Upper lobe of left lung (tissue), 6 donors: ENCODE measurements around the gene COL15A1. TPM values are rescaled to one million over a fixed set of nuclear protein-coding genes. Genes with fewer than 3 reads are reported as not detected.

Source experiments
- ATAC-seq, 2 donors: fragments of 200-7000 bp; cut with Tn5 transposase; one replicate each; pipeline ENCODE4 v1.9.1; 2022; ENCODE audit warnings: mild to moderate bottlenecking in 2 of 2, moderate library complexity in 2 of 2; ENCODE audit not compliant: low FRiP score in 2 of 2
- DNase-seq, 2 donors: peaks; one replicate each; pipeline ENCODE4 v3.0.0-alpha.2; 2019 to 2020
- H3K27ac ChIP-seq, 4 donors: fragments of 200-600 bp; sonication (generic); one replicate each; pipeline ENCODE4 v1.5.1; 2016 to 2019
- H3K27me3 ChIP-seq, 4 donors: fragments of 200-600 bp; sonication (generic); one replicate each; pipeline ENCODE4 v1.5.1; 2017 to 2019
- H3K36me3 ChIP-seq, 4 donors: fragments of 200-600 bp; sonication (generic); one replicate each; pipeline ENCODE4 v1.5.1; 2016 to 2019
- H3K4me1 ChIP-seq, 4 donors: fragments of 200-600 bp; sonication (generic); one replicate each; pipeline ENCODE4 v1.5.1; 2018 to 2019
- H3K4me3 ChIP-seq, 4 donors: fragments of 200-600 bp; sonication (generic); one replicate each; pipeline ENCODE4 v1.5.1; 2017 to 2019; ENCODE audit warnings: mild to moderate bottlenecking in 2 of 4, moderate library complexity in 1 of 4
- H3K9me3 ChIP-seq, 4 donors: fragments of 200-600 bp; sonication (generic); one replicate each; pipeline ENCODE4 v1.5.1; 2018 to 2019
- EP300 ChIP-seq, 4 donors: sonication (generic); formaldehyde crosslinking; IDR thresholded peaks; one replicate each; pipeline ENCODE4 v1.5.1; 2017; ENCODE audit warnings: antibody characterized with exemption in 4 of 4, control low read depth in 2 of 4
- POLR2A ChIP-seq, 4 donors: fragments of 450-650 bp; IDR thresholded peaks; one replicate each; pipeline ENCODE4 v1.5.1; 2016 to 2017; ENCODE audit warnings: antibody characterized with exemption in 4 of 4, mild to moderate bottlenecking in 2 of 4
- POLR2AphosphoS5 ChIP-seq, 2 donors: sonication (generic); formaldehyde crosslinking; IDR thresholded peaks; one replicate each; pipeline ENCODE4 v1.5.1; 2017; ENCODE audit warnings: antibody characterized with exemption in 2 of 2
- WGBS, 2 donors: methylation state at CpG; one replicate each; pipeline ENCODE4 v1.1.5; 2017 to 2018; 5-methylcytosine and 5-hydroxymethylcytosine counted together
- total RNA-seq, 6 donors: library from RNA; depleted of rRNA in 4 of 6; stranded (reverse); fragments of >200 nt in 4 of 6; gene quantifications; one replicate each; pipeline versions ENCODE4 v1.1.0 to v1.2.1, GENCODE V29; 2016 to 2021
- TF ChIP-seq, protein P1 (sequence below), 6 experiments: fragments of 450-650 bp in 4 of 6; fragments of 200-600 bp in 2 of 6; sonication (generic) in 2 of 6; IDR thresholded peaks; one replicate each; pipeline ENCODE4 v1.5.1; 2016 to 2019; ENCODE audit warnings: antibody characterized with exemption in 6 of 6
- donor health status: DM: no; HTN: no; CAD: no; lungs with moderate emphysema.
- donor health status: DM: no; HTN: yes; CAD: no; lungs with severe emphysema.

COL15A1 gene
- total RNA-seq, 6 donors from 2014 or later, result 1.0 to 17.9 (median 2.7) TPM

DNA sequence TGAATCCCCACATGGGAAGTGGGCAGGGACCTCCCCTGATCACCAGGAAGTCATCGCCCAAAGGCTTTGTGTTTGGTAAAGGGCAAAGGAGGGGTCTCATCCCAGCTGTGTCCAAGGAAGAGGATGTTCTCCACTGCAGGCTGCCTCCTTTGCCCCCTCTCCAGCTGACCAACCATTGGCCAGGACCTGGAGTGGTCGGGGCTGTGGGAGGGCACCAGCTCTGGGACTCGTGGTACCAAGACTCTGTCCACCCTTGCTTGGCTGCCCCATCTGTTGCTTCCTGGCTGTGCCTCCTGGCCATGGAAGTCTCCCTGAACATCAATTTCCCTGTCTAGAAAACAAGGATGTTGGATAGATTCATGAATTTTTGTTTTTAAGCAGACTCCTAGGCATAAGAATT, 34.1 kb downstream of the COL15A1 start:
- 70 to 83% methylated on average over 2 to 3 of the region's 3 CpGs for WGBS, 2 donors

DNA sequence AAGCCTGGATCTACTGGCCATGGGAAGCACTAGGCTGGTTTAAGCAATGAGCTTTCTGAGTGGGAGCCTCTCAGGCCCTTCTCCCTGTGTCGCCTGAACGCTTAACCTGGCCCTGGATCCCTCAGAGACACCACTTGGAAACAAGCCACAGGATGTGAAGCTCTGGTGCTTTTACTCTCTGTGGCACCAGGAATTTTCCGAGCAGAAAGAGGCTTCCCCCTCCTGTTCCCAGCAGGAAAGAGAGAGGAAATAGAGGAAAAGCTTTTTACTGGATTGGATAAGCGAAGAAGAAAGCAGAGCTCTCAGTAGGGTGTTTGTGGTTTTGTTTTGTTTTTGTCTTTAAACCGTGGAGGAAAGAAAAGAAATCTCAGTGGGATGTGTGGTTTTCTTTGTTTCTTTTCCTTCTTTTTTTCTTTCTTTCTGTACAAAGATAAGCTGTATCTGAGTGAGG, 34.5 kb downstream of the COL15A1 start:
- Histone ChIP-seq H3K36me3 (no peaks in the 10 kb centered on the region), H3K27ac (no peak overlapping the region), H3K27me3 (no peaks in the 10 kb centered on the region), H3K9me3 (no peaks in the 10 kb centered on the region), H3K4me3 (no peak overlapping the region), H3K4me1 (peaks cover 4 to 11% (median 7%) of the 10 kb centered on the region in 4 donors)
- TF ChIP-seq POLR2AphosphoS5 (IDR thresholded peaks at IDR 0.05) (no peak), EP300 (IDR thresholded peaks at IDR 0.05) (no peak), POLR2A (IDR thresholded peaks at IDR 0.05) (no peak)
- TF ChIP-seq, protein P1, sequence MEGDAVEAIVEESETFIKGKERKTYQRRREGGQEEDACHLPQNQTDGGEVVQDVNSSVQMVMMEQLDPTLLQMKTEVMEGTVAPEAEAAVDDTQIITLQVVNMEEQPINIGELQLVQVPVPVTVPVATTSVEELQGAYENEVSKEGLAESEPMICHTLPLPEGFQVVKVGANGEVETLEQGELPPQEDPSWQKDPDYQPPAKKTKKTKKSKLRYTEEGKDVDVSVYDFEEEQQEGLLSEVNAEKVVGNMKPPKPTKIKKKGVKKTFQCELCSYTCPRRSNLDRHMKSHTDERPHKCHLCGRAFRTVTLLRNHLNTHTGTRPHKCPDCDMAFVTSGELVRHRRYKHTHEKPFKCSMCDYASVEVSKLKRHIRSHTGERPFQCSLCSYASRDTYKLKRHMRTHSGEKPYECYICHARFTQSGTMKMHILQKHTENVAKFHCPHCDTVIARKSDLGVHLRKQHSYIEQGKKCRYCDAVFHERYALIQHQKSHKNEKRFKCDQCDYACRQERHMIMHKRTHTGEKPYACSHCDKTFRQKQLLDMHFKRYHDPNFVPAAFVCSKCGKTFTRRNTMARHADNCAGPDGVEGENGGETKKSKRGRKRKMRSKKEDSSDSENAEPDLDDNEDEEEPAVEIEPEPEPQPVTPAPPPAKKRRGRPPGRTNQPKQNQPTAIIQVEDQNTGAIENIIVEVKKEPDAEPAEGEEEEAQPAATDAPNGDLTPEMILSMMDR (IDR thresholded peaks at IDR 0.05), result no peak
- 38 to 41% methylated on average over 5 of the region's 5 CpGs for WGBS, 2 donors
- DNase-seq (no peak), ATAC-seq (no peak)

More for the DNA sequence above, 34.1 kb downstream of the COL15A1 start:
- no peaks in the 10 kb centered on the region for H3K9me3 ChIP-seq
- H3K4me3 ChIP-seq, result no peak overlapping the region
- no peak overlapping the region for H3K27ac ChIP-seq
- peaks cover 4 to 11% (median 7%) of the 10 kb centered on the region in 4 donors for H3K4me1 ChIP-seq
- TF ChIP-seq, protein P1 (IDR thresholded peaks at IDR 0.05), result no peak
- TF ChIP-seq POLR2A (IDR thresholded peaks at IDR 0.05) (no peak), POLR2AphosphoS5 (IDR thresholded peaks at IDR 0.05) (no peak), EP300 (IDR thresholded peaks at IDR 0.05) (no peak)
- DNase-seq (no peak), ATAC-seq (no peak)
- H3K36me3 ChIP-seq, result no peaks in the 10 kb centered on the region
- no peaks in the 10 kb centered on the region for H3K27me3 ChIP-seq

DNA sequence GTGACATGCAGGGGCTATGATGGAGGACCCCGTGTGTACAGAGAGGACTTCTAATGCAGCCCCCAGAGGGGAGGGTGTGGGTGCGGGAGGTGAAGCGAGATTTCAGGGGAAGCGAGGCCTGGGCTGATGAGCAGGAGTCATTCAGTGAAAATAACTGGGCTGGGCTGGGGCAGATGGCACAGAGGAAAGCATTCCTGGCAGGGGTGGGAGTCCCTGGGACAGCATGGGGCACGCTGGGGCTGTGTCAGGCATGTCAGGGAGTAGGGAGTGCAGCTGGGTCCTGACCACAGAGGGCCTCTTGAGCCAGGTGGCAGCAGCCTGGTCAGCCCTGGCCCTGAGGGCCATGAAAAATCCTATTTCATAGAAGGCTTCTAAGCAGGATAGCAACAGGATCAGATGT, 36.6 kb downstream of the COL15A1 start:
- peaks cover under 1 to 2% (median under 1%) of the 10 kb centered on the region in 4 donors for H3K4me1 ChIP-seq
- DNase-seq (no peak), ATAC-seq (peak in 1 of 2 donors; percentile 15)
- H3K36me3 ChIP-seq, result no peaks in the 10 kb centered on the region
- TF ChIP-seq POLR2AphosphoS5 (IDR thresholded peaks at IDR 0.05), result no peak
- TF ChIP-seq POLR2A (IDR thresholded peaks at IDR 0.05), result no peak
- TF ChIP-seq EP300 (IDR thresholded peaks at IDR 0.05), result no peak
- 93 to 94% methylated on average over 5 of the region's 5 CpGs for WGBS, 2 donors
- no peaks in the 10 kb centered on the region for H3K27me3 ChIP-seq
- H3K4me3 ChIP-seq, result no peak overlapping the region
- no peak overlapping the region for H3K27ac ChIP-seq
- no peaks in the 10 kb centered on the region for H3K9me3 ChIP-seq

DNA sequence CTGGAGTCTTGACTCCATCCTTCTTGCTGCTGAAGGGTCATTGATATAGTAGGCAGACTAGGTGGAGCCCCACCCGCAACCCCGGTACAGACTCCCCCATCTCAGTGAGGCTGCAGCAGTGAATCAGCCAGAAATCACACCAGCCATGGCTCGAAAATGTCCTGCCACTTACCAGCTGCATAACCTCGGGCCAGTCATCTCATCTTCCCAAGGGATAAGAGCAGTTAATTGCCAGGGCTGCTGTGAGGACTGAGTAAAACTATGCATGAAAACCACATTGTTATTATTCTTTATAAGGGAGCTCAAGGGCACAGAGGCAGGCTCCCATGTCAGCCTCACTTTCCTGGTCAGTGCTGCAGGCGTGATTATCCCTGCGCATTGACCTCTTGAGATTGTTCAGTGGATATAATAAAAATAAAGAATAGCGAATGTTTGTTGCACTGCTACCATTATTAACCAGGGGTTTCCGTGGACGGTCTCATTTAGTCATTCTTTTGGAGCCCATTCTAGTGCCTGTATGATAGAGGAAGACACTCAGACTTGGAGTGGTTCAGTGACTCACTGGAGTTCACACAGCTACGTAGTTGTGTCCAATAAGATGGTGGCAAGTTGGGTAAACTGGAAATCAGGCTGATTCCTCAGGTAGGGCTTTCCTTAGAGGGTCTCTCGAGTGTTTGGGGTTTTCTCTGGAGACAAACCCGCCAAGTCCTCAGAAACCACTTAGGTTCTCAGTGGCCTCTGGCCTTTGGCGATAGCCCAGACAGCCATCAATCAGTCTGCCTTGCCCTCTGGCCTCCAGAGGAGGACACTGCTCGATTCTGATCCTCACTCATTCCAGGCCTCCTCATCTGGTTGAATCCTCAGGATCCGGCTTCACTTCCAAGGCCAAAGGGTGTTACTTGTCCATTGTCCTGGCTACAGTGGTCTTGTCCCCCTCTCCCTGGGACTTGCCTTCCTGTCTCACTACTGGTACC, 39.9 kb downstream of the COL15A1 start:
- ATAC-seq, result no peak
- 85 to 89% methylated on average over 9 to 15 of the region's 15 CpGs for WGBS, 2 donors

DNA sequence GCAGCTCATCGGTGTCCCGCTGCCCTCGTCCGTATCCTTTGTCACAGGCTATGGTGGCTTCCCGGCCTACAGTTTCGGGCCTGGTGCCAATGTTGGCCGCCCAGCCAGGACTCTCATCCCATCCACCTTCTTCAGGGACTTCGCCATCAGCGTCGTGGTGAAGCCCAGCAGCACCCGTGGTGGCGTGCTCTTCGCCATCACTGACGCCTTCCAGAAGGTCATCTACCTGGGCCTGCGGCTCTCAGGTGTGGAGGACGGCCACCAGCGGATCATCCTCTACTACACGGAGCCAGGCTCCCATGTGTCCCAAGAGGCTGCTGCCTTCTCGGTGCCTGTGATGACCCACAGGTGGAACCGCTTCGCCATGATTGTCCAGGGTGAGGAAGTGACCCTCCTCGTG, 41.9 kb downstream of the COL15A1 start:
- DNase-seq (no peak), ATAC-seq (no peak)
- Histone ChIP-seq H3K27me3 (no peaks in the 10 kb centered on the region), H3K36me3 (no peaks in the 10 kb centered on the region), H3K4me1 (peaks cover 0 to 7% (median 0%) of the 10 kb centered on the region in 4 donors), H3K9me3 (no peaks in the 10 kb centered on the region), H3K27ac (no peak overlapping the region), H3K4me3 (no peak overlapping the region)
- TF ChIP-seq, protein P1 (IDR thresholded peaks at IDR 0.05), result no peak
- TF ChIP-seq POLR2AphosphoS5 (IDR thresholded peaks at IDR 0.05) (no peak), POLR2A (IDR thresholded peaks at IDR 0.05) (no peak), EP300 (IDR thresholded peaks at IDR 0.05) (no peak)
- WGBS, 2 donors, result 95 to 98% methylated on average over 21 to 22 of the region's 22 CpGs

More for the DNA sequence above, 39.9 kb downstream of the COL15A1 start:
- no peak for TF ChIP-seq EP300 (IDR thresholded peaks at IDR 0.05)
- TF ChIP-seq, protein P1 (IDR thresholded peaks at IDR 0.05), result no peak
- Histone ChIP-seq H3K4me3 (no peak overlapping the region), H3K9me3 (no peaks in the 10 kb centered on the region), H3K4me1 (no peaks in the 10 kb centered on the region), H3K36me3 (no peaks in the 10 kb centered on the region), H3K27me3 (no peaks in the 10 kb centered on the region), H3K27ac (no peak overlapping the region)
- no peak for DNase-seq
